ENCODE results near the gene BTN1A1. TPM values are rescaled to one million over a fixed set of nuclear protein-coding genes. Genes with fewer than 3 reads are reported as not detected.
A peak's percentile ranks its signal among the peaks of the same experiment; 100 is the strongest.

Gene BTN1A1
- total RNA-seq, 1 experiment from 2014 or later = 0.10 TPM

- CTCF ChIA-PET = interaction anchor here (0.5 to 1.2 kb wide), 5 partner anchors 16 to 352 kb away, joined by 4 to 8 read pairs (median 5); a partner anchor contains a TSS
Measured at GRCh38 chr6:26556263-26557070, 56.4 kb downstream of the BTN1A1 start.

More at GRCh38 chr6:26556263-26557070, 56.4 kb downstream of the BTN1A1 start:
- intact Hi-C loops (cut with micrococcal nuclease; ENCODE audit: unreplicated experiment) (no loop called here), in situ Hi-C loops (cut with HindIII; ENCODE audit: low pct_unique_long_range_greater_than_20kb, low sequenced_read_pairs) (no loop called here)
- H3K36me3 ChIP-seq (ENCODE audit: control insufficient read depth, insufficient read depth, low read length) = no peaks in the 10 kb centered on the region
- peak; percentile 86 for ATAC-seq
- peak overlapping the region; percentile 77 to 96 for H3K4me3 ChIP-seq (ENCODE audit: low read depth in 2 of 2, low read length in 2 of 2)
- no peak for TF ChIP-seq CTCF (IDR thresholded peaks at IDR 0.05)
- no peak for TF ChIP-seq REST (IDR thresholded peaks at IDR 0.05; ENCODE audit: insufficient read depth in 1 of 2, low read depth in 2 of 2, low read length in 1 of 2)
- TF ChIP-seq POLR2AphosphoS5 (IDR thresholded peaks at IDR 0.05; ENCODE audit: low read depth, low read length) = peak; percentile 67; the same call in 1 of the 2 replicates
- TF ChIP-seq SIN3A (IDR thresholded peaks at IDR 0.05; ENCODE audit: borderline replicate concordance, insufficient read depth, low read depth, low read length) = 0 out of 2 replicates have a peak, but pooled peaks have one; percentile 69
- TF ChIP-seq TCF7L2 (IDR thresholded peaks at IDR 0.05; ENCODE audit: low read depth, low read length) = no peak; the same call in none of the 2 replicates
- peaks cover 19% of the 10 kb centered on the region for H3K4me1 ChIP-seq (ENCODE audit: control insufficient read depth, insufficient read depth, low read length)
- POLR2A ChIA-PET = interaction anchor here (0.5 to 0.8 kb wide), 2 partner anchors 11 to 13 kb away, joined by 4 to 8 read pairs; no protein-coding TSS in a partner anchor
- TSS peak; percentile 100 for BruUV-seq (replicated peaks)
- peak; percentile 98 for DNase-seq (ENCODE audit: low read depth, low spot score)
- no peaks in the 10 kb centered on the region for H3K27me3 ChIP-seq (ENCODE audit: control insufficient read depth, insufficient read depth, low read length)
- H3K27ac ChIP-seq (ENCODE audit: low read length) = peak overlapping the region; percentile 58
- H3K9me3 ChIP-seq (ENCODE audit: control insufficient read depth, insufficient read depth, low read depth, low read length) = no peaks in the 10 kb centered on the region

Other genes starting within 250 kb of the BTN1A1 start
- gene BTN3A2, start 135.1 kb upstream of the BTN1A1 start, total RNA-seq (2021; ENCODE audit: unreplicated experiment) = 5.5 TPM
- 8.1 TPM for gene BTN2A2, start 117.2 kb upstream of the BTN1A1 start, total RNA-seq (2021; ENCODE audit: unreplicated experiment)
- 5.0 TPM for gene BTN3A1, start 98.0 kb upstream of the BTN1A1 start, total RNA-seq (2021; ENCODE audit: unreplicated experiment)
- 0.77 TPM for gene BTN3A3, start 59.8 kb upstream of the BTN1A1 start, total RNA-seq (2021; ENCODE audit: unreplicated experiment)
- gene BTN2A1, start 42.3 kb upstream of the BTN1A1 start, total RNA-seq (2021; ENCODE audit: unreplicated experiment) = 23.0 TPM
- gene HMGN4, start 38.1 kb downstream of the BTN1A1 start, total RNA-seq (2021; ENCODE audit: unreplicated experiment) = 60.5 TPM
- 18.0 TPM for gene ABT1, start 96.7 kb downstream of the BTN1A1 start, total RNA-seq (2021; ENCODE audit: unreplicated experiment)
- 31.2 TPM for gene ZNF322, start 159.4 kb downstream of the BTN1A1 start, total RNA-seq (2021; ENCODE audit: unreplicated experiment)

All from Panc1 (cell line).